Mesenteric fat pad (tissue), 1 donor: ENCODE data around the gene CTBP2. TPM values are rescaled to one million over a fixed set of nuclear protein-coding genes. Genes with fewer than 3 reads are reported as not detected.
"Not testable (repeated sequence)": the region's sequence is repeated elsewhere in the genome, so short reads cannot be mapped to it uniquely, and the experiment has no call there.

Experiments used
- DNase-seq: peaks from one replicate; pipeline ENCODE4 v3.0.0-alpha.2; 2020; ENCODE audit warnings: low spot score
- total RNA-seq: library from RNA; stranded (reverse); fragmentation: NEBNext Ultra II Directional; extraction: Animal tissue kit (Norgen Biotek cat#: 25700); gene quantifications from one replicate; pipeline ENCODE4 v1.2.1, GENCODE V29; 2021
- donor health status: DM: yes; HTN: yes; CAD: no.

Gene CTBP2
- total RNA-seq, 1 donor from 2014 or later, result 56.5 TPM

DNA sequence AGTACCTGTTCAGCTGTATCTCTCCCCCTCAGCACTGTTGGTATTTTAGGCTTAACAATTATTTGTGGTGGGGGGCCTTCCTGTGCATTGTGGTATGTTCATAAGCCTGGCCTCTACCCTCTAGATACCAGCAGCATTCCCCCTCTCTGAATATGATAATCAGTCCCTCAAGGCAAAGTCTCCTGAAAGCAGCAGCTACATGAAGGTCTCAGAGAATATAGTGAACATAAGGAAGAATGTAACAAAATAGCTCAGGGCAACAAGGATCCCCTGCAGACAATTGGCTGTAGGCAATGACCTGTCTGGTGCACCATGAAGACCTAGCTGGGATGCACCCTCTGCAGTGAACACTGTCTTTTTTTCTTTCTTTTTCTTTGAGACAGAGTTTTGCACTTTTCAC, 86.4 kb downstream of the CTBP2 start:
- DNase-seq, result no peak

DNA sequence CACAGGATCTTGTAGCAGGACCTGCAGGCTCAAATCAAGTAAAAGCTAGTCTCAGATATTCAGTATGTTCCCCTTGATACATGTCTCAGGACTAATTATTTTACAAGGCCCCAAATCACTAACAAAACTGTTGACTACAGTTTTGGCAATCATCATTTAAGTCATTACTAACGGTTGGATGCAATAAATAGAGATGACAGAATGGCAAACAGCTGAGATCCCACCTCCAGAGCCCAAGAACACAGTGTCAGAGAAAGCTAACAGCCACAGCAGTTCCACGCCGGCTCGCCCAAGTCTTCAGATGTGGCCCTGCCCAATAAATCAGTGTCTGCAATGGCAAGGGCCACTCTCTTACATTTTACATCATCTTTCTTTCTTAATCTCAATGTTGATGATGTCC, 87.6 kb downstream of the CTBP2 start:
- DNase-seq, result no peak

DNA sequence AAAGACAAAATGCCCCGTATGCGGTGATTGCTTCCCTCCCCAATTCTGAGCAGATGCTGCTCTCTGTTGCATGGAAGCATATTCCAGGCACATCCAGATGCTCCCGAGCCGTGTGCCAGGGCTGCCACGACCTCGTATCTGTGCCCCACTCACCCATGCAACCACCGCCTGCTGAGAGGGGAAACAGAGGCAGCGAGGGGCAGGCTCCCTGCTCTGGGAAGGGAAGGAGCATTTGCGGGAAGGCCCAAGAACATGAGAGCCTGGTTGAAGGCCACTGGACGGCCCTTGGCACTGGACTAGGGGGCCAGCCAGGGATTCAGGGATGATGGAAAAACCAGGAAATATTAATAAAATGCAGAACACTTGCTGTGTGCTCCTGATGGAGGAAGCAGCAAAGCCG, 89.4 kb downstream of the CTBP2 start:
- DNase-seq, result no peak

DNA sequence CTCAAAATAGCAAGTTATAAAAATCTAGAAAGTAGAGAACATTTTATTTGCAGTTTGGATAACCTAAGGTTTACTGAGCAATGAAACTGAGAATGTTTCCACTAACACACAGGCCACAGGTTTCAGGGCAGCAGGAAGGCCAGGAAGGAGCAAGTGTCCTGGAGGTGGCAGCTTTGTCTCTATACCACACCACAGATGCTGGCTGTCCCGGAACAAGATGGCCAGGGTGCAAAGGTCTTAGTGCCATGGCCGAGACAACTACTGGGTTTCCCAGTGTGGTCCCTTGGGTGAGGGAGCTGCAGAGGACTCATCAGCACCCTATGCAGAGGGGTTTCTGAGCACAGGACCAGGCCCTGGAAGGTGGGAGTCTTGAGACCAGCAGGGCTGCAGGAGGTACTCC, 92.0 kb downstream of the CTBP2 start:
- DNase-seq, result no peak

DNA sequence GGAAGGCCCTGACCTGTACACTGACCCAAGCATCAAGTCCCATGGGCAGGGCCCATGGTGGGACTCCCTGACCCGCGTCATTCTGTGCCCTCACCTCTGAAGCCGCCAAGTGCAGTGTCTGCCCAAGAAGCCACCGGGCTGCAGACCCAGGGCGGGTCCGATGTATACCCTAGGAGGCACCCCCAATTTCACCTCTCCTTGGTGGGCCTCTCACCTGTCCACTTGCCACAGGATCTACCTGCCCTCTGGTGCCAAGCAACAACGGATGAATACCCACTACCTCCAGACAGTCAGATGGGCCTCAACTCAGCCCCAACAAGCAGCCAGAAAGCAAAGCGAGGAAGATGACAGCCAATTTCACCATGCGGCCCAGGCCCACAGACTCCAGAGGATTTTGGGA, 92.6 kb downstream of the CTBP2 start:
- no peak for DNase-seq

DNA sequence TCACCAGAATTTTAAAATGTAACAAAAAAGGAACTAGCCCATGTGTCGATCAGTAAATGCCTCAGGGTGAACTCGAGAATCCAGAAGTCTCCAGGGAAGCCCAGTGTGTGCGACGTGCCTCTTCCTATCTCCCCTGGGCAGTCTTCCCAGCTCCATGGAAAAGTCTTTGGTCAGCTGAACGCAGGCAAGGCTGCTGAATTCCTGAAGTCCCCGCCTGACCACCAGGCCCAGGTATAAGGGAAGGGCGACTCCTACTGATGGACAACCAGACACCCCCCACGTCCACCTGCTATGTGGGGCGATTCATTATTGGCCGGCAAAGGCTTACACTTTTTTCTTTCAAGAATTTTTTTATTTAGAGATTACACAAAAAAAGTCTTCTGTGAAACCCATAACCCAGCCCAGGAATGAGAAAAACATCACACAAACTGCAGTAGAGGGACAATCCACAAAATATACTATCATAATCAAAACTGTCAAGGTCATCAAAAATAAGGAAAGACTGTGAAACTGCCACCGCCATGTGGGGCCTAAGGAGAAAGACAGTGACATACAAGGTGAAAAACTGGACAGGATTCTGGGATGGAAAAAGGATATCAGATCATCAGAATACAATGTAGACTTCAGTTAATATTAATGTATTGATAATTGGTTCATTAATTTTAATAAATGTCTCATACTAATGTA, 93.5 kb downstream of the CTBP2 start:
- no peak for DNase-seq

DNA sequence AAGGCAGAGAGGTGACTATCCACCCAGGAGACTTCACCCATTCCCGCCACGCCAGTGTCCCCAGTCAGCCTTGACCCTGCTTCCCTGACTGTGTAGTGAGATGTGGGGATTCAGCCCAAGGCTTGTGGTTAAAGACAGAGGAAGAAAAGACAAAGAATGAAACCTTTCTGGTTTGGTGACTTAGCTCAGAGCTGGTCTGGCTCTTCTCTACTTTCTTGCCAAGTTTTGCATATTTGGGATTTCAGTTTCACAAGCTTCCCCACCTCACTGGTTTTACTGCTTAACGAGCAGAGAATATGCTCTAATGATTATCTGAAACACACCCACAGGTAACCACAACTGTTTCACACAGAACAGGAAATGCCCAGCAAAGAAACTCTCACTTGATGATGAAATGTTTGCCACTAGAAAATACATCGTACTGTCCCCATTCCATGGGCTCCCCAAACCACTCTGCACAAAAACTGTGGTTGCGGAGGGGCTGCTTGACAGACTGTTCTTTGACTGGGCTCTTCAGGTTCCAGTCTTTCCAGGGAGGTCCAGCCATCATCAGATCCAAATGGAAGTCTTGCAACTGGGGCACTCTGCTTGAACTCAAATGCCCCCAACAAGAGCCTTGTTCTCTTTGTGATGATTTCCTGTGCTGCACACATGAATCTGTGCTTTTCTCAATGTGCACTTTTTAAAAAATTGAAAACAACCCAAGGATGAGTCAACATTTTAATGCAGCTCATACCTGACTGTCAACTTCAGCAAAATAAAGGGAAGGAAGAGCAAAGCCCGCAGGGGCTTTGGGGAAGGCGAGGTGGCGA, 95.5 kb downstream of the CTBP2 start:
- no peak for DNase-seq

DNA sequence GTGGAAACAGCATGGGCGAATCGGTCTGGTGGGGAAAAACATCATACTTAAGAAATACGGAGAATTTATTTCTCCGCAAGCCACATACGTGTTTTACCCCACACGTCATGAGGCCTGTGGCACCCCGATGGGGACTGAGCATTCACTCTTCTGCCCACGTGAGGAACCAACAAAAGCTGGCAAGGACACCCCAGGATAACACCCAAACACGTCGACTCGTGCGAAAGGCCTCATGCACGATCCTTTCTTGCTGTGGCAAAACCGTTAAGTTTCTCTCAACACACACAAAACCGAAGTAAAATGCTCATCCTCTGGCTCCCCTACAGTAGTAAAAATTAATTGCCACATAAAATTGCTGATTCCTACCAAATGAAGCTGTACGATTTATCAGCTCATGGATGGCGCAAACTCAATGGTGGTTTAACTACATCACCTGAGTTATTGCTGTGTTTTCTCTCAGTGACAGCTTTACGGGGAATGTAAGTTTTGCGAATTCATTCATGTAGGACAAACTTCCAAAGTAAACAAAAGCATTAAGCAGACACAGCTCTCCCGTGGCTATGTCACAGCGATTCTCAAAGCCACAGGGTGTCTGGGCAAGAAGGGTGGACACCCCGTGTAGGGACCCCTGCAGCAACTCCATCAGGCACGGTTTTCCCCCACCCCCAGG, 97.0 kb downstream of the CTBP2 start:
- no peak for DNase-seq

DNA sequence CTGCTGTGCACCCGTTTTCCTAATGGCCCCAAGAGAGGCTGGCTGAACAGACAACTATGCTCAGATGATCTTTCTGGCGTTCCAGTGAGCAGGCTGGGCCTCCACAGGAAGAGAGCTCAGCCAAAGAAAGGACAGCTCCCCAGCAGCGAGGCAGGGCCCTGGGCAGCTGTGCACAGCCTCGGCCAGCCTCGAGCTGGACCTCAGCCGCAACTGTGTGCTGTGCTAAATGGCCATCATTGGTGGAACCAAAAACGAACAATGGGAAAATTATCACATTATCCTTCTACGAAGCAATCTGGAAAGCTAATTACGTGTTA, 97.5 kb downstream of the CTBP2 start:
- DNase-seq, result no peak

DNA sequence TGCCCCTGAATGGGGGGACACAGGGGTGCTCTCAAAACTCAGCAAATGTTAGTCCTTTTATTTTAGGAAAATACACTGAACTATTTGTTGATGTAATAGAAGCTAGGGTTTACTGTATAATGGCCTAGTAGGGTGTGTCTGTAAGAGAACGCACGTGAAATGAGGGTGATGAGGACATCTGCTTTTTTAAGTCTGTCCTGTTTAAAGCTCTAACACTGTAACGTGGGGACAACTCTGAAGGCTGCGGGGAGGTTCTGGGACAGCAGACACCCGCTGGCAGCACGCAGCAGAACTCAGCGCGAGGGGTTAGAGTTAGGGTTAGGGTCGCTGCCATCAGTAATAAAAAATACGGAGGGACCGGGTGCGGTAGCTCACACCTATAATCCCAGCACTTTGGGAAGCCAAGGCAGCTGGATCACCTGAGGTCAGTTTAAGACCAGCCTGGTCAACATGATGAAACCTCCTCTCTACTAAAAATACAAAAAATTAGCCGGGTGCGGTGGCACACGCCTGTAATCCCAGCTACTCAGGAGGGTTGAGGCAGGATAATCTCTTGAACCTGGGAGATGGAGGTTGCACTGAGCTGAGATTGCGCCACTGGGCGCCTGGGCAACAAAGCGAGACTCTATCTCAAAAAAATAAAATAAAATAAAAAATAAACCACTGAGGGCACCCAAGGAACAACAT, 98.0 kb downstream of the CTBP2 start:
- DNase-seq, result no peak

DNA sequence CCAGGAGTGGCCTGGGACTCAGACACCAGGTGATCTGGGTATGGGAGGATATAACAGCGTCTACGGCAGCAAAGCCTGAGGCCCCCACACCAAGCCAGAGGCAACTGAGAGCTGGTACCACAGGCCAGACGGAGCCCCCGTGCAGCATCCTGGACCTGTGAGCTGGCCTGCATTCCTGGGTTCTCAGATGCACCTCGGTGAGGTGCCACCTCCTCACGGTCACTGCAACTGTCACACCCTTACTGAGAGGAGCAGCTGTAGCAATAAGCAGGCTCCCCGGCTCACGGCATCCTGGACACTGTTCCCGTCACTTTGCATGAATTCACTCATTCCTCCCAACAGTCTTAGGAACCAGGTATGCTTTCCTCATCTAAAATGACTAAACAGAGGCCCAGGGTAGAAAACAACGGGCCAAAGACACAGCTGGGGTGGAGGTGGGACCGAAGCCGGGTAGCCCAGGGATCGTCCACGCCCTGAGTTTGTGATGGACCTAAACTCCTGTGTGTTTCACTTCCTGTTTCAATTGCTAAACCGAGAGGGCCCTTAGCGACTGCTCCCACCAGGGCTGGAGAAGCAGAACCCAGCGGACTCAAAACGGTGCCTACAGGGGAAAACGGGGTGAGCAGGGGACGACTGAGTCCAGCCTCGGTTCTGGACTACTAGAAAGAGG, 98.7 kb downstream of the CTBP2 start:
- no peak for DNase-seq

DNA sequence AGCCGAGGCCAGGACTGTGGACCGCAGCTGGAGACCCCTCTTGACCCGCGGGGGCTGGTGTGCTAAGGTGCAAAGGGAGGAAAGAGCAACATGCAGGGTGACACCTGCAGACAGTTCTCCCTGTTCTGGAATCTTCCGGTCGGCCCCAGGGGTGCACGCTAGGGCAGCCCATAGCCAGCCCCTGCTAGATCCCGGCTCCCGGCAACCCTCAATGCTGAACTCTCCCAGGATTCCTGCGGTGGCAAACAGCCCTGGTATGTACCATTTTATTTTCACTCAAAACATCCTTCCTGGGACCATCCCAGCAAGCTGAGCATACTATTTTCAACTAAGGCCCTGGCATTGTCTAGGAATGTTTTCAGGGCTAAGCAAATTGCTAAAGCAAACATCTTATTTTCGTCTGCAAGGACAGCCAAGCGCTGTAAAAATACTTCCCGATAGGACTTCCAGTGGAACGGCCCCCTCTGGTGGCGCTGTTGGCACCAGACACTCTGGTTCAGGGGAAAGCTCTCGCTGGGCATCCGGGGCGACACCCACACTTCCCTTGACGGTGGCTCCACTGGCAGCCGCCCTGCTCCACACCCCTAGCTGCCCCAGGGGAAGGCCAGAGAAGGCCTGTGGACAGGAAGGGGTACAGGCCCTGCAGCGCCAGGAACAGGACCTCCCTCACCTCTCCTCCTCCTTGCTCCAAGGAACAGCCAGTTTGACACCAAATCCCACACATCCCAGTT, 99.4 kb downstream of the CTBP2 start:
- DNase-seq, result no peak

DNA sequence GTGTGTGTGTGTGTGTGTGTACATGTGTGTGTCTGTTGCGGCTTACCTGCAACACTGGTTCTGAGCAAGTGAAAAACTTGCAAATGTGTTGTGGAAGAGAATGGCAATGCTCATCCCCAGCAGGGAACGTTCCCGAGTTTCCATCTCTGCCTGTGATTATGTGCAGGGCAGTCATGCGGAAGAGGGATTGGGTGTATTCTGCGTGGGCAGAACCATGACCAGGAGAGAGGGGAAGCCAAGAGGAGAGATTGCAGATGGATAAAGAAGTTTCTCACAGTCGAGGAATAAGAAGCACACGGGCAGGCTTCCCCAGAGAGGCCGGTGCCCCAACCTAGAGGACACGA, 99.9 kb downstream of the CTBP2 start:
- no peak for DNase-seq

DNA sequence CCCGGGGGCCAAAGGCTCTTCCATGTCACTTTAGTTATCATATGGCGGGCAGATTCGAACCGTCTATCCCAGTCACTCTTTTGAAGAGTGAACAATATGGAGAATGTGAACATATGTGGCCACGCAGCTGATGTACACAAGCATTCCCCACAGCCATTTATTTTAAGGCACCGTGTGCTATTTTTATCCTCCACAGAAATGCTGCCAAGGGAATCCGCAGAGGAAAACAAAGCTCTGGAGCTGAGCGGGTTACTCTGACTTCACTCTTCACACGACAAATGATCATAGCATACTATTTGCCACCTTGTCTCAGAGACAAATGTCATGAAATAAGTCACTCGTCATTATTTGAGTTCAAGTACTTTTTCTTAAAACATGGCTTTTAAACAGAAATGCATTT, 100.3 kb downstream of the CTBP2 start:
- DNase-seq, result no peak

DNA sequence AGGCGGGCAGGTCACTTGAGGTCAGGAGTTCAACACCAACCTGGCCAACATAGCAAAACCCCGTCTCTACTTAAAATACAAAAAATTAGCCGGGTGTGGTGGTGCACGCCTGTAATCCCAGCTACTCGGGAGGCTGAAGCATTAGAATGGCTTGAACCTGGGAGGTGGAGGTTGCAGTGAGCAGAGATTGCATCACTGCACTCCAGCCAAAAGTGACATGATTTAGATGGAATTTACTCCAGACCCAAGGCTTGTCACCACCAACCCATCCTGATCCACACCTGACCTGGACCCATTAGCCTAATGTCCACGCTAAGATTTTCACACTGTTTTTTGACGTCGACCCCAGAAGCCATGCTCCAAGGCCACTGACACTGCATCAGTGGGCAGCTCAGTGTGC, 101.0 kb downstream of the CTBP2 start:
- DNase-seq, result not testable (repeated sequence)

DNA sequence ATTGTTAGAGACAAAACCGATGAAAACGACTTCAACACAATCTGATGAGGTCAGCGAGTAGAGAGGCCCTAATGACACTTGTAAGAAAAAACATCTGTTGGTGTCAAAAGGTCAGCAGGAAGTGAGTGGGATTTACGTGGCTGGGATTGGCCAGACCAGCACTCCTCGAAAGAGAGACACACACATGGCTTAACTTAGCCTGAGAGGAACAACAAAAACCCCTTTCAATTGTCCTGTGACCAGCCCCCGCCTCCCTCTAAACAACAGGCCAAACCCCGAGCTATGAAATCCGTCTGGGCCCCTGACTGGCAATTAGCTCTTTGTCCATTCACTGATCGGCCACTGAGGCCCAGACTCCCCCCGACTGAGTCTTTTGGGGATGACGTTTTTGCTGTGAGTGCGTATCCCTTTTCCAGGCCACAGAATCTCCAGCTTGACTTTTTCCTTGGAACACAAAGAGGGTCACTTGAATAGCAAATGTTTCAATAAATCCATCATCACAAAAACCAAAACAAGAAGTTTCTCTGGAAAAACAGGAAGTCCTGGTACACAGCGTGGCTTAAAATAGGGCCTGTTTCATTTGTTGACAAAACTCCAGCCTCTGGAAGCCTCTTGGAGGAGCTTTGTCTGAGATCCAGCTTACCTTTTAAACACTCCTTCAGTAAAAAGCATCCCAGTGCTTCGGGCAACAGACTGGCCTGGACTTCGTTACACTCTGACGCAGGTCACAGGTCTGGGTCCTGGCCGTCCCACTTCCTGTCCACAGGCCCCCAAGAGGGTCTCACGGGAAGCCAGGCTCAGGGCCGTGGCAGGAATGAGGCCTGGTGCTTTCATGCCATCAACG, 103.0 kb downstream of the CTBP2 start:
- no peak for DNase-seq

DNA sequence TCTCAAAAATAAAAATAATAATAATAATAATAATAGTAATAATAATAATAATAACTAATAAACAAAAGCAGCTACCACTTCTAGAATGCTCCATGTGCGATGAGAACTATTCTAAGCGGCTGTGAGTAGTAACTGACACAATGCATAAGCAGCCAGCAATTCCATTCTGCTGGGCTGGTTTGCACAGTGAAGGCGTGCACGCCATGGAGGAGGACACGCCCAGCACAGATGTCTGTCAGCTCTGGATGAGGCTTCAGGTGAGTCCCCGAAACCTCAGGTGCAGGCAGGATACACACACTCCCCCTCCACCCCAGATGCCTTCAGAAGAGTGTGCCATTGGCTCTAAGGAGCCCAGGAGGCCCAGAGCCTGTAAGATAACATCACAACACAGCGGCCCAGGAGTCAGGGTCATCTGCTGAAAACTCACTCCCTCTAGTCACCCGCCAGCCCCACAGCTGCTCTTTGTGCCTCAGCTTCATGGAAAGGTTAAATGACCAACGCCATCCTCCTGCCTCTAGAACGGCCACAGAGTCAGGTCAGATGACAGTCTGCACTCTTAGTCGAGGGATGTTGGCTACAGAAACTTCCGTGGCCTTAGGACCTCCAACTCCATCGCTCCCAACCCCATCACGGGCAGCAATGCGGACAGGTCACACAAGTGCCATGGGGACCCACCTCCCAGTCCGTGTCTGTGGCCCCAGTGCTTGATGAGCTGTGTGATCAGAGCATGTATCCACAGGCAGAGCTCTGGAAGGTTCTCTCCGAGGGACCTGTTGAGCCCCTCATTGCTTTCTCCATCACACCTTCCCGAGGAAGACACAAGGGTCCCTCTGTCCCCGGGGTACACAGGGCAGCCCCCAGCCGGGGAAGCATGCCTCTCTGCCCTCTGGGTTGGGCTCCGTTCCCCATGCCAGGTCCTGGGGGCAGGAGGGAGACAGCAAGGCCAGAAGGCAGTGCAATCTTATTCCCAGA, 103.9 kb downstream of the CTBP2 start:
- DNase-seq, result no peak

DNA sequence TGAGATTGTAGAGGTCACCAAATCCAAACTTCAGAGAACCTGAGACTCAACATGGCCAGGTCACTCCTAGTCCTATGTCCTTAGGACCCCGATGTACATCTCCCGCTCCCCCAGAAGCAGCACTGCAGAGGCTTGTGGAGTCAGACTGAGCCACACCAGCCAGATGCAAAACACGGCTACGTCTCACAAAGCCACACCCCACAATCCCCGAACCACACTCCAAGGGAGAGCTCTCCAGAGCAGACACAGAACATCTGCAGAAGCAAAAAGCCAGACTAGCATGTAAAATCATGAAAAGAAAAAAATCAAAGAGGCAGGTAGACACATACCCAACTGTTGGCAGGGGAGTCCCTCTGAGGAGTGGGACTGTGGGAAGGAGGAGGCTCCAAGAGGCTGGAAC, 104.9 kb downstream of the CTBP2 start:
- DNase-seq, result no peak
